ENCODE measurements around the gene SACM1L.
A peak's percentile ranks its signal among the peaks of the same experiment; 100 is the strongest.

SACM1L gene

GRCh38 chr3:45660567-45660901 lies 28.7 kb upstream of the SACM1L start:
- H3K56ac ChIP-seq (ENCODE audit: low read length), result no peak overlapping the region
- H2BK5ac ChIP-seq (ENCODE audit: low read length), result no peak overlapping the region
- no peak overlapping the region for H3K4ac ChIP-seq (ENCODE audit: low read depth, low read length)
- H3K79me2 ChIP-seq (ENCODE audit: control insufficient read depth, insufficient read depth, low read length), result no peaks in the 10 kb centered on the region
- no peak overlapping the region for H4K5ac ChIP-seq (ENCODE audit: low read length)
- H3K9ac ChIP-seq (ENCODE audit: low read length), result no peak overlapping the region
- no peak overlapping the region for H3K18ac ChIP-seq (ENCODE audit: low read length)
- no peaks in the 10 kb centered on the region for H3K4me1 ChIP-seq (ENCODE audit: control insufficient read depth, low read depth, low read length)
- H4K8ac ChIP-seq (ENCODE audit: low read depth, low read length), result no peak overlapping the region
- no peak overlapping the region for H3K4me2 ChIP-seq (ENCODE audit: low read length)
- no peak overlapping the region for H2BK120ac ChIP-seq (ENCODE audit: low read depth, low read length)
- H2BK15ac ChIP-seq (replicated peaks; ENCODE audit: low read depth), result no peak overlapping the region
- no peak for DNase-seq
- H2AK5ac ChIP-seq (ENCODE audit: low read length), result no peak overlapping the region
- no peaks in the 10 kb centered on the region for H3K27me3 ChIP-seq (ENCODE audit: insufficient read depth, low read length, poor library complexity)
- H3K23ac ChIP-seq (ENCODE audit: low read length), result no peak overlapping the region
- WGBS (ENCODE audit: extremely low coverage, insufficient coverage, low lambda C conversion rate), result no CpG with 5 or more reads among the region's 11 CpGs
- H3K27ac ChIP-seq (ENCODE audit: low read depth, low read length), result no peak overlapping the region
- peaks cover 2% of the 10 kb centered on the region for H3K79me1 ChIP-seq (ENCODE audit: low read length)
- no peaks in the 10 kb centered on the region for H3K36me3 ChIP-seq (ENCODE audit: control insufficient read depth, insufficient read depth, low read length)
- H3K4me3 ChIP-seq (ENCODE audit: low read length), result no peak overlapping the region

- H2BK15ac ChIP-seq (replicated peaks; ENCODE audit: low read depth), result no peak overlapping the region
- no peaks in the 10 kb centered on the region for H3K36me3 ChIP-seq (ENCODE audit: control insufficient read depth, insufficient read depth, low read length)
- no peak overlapping the region for H3K18ac ChIP-seq (ENCODE audit: low read length)
- H2BK120ac ChIP-seq (ENCODE audit: low read depth, low read length), result no peak overlapping the region
- H2AK5ac ChIP-seq (ENCODE audit: low read length), result no peak overlapping the region
- no peak overlapping the region for H3K56ac ChIP-seq (ENCODE audit: low read length)
- H3K79me2 ChIP-seq (ENCODE audit: control insufficient read depth, insufficient read depth, low read length), result no peaks in the 10 kb centered on the region
- WGBS (ENCODE audit: extremely low coverage, insufficient coverage, low lambda C conversion rate), result no CpG with 5 or more reads among the region's 10 CpGs
- H3K4me1 ChIP-seq (ENCODE audit: control insufficient read depth, low read depth, low read length), result no peaks in the 10 kb centered on the region
- no peak overlapping the region for H3K9ac ChIP-seq (ENCODE audit: low read length)
- H3K27ac ChIP-seq (ENCODE audit: low read depth, low read length), result no peak overlapping the region
- H3K4me2 ChIP-seq (ENCODE audit: low read length), result no peak overlapping the region
- no peak overlapping the region for H4K8ac ChIP-seq (ENCODE audit: low read depth, low read length)
- no peak overlapping the region for H3K23ac ChIP-seq (ENCODE audit: low read length)
- no peak overlapping the region for H3K4ac ChIP-seq (ENCODE audit: low read depth, low read length)
- no peak overlapping the region for H2BK5ac ChIP-seq (ENCODE audit: low read length)
- H3K4me3 ChIP-seq (ENCODE audit: low read length), result no peak overlapping the region
- no peaks in the 10 kb centered on the region for H3K27me3 ChIP-seq (ENCODE audit: insufficient read depth, low read length, poor library complexity)
- no peak for DNase-seq
- no peak overlapping the region for H4K5ac ChIP-seq (ENCODE audit: low read length)
- H3K79me1 ChIP-seq (ENCODE audit: low read length), result peaks cover 2% of the 10 kb centered on the region
These were observed 24.6 kb upstream of the SACM1L start for GRCh38 chr3:45664578-45664977.

- Histone ChIP-seq H2AK5ac (ENCODE audit: low read length) (no peak overlapping the region), H3K56ac (ENCODE audit: low read length) (no peak overlapping the region), H3K27ac (ENCODE audit: low read depth, low read length) (no peak overlapping the region), H2BK120ac (ENCODE audit: low read depth, low read length) (no peak overlapping the region), H4K8ac (ENCODE audit: low read depth, low read length) (no peak overlapping the region), H3K4me2 (ENCODE audit: low read length) (no peak overlapping the region), H3K18ac (ENCODE audit: low read length) (no peak overlapping the region), H3K4me1 (ENCODE audit: control insufficient read depth, low read depth, low read length) (no peaks in the 10 kb centered on the region), H3K79me2 (ENCODE audit: control insufficient read depth, insufficient read depth, low read length) (no peaks in the 10 kb centered on the region), H3K79me1 (ENCODE audit: low read length) (peaks cover 2% of the 10 kb centered on the region), H3K4me3 (ENCODE audit: low read length) (no peak overlapping the region), H2BK5ac (ENCODE audit: low read length) (no peak overlapping the region), H3K36me3 (ENCODE audit: control insufficient read depth, insufficient read depth, low read length) (no peaks in the 10 kb centered on the region), H3K27me3 (ENCODE audit: insufficient read depth, low read length, poor library complexity) (no peaks in the 10 kb centered on the region), H4K5ac (ENCODE audit: low read length) (no peak overlapping the region), H3K9ac (ENCODE audit: low read length) (no peak overlapping the region), H2BK15ac (replicated peaks; ENCODE audit: low read depth) (no peak overlapping the region), H3K4ac (ENCODE audit: low read depth, low read length) (no peak overlapping the region), H3K23ac (ENCODE audit: low read length) (no peak overlapping the region)
- WGBS (ENCODE audit: extremely low coverage, insufficient coverage, low lambda C conversion rate), result no CpG with 5 or more reads among the region's 9 CpGs
- peak; percentile 81 for DNase-seq
These were observed 24.1 kb upstream of the SACM1L start for GRCh38 chr3:45665101-45665572.

- Histone ChIP-seq H4K8ac (ENCODE audit: low read depth, low read length) (no peak overlapping the region), H3K56ac (ENCODE audit: low read length) (no peak overlapping the region), H3K4me1 (ENCODE audit: control insufficient read depth, low read depth, low read length) (no peaks in the 10 kb centered on the region), H3K79me1 (ENCODE audit: low read length) (peaks cover 2% of the 10 kb centered on the region), H2BK15ac (replicated peaks; ENCODE audit: low read depth) (no peak overlapping the region), H3K9ac (ENCODE audit: low read length) (no peak overlapping the region), H3K36me3 (ENCODE audit: control insufficient read depth, insufficient read depth, low read length) (no peaks in the 10 kb centered on the region), H3K4me2 (ENCODE audit: low read length) (no peak overlapping the region), H4K5ac (ENCODE audit: low read length) (no peak overlapping the region), H3K18ac (ENCODE audit: low read length) (no peak overlapping the region), H2BK5ac (ENCODE audit: low read length) (no peak overlapping the region), H3K4me3 (ENCODE audit: low read length) (no peak overlapping the region), H3K79me2 (ENCODE audit: control insufficient read depth, insufficient read depth, low read length) (no peaks in the 10 kb centered on the region), H3K27me3 (ENCODE audit: insufficient read depth, low read length, poor library complexity) (no peaks in the 10 kb centered on the region), H2AK5ac (ENCODE audit: low read length) (no peak overlapping the region), H3K27ac (ENCODE audit: low read depth, low read length) (no peak overlapping the region), H3K23ac (ENCODE audit: low read length) (no peak overlapping the region), H2BK120ac (ENCODE audit: low read depth, low read length) (no peak overlapping the region), H3K4ac (ENCODE audit: low read depth, low read length) (no peak overlapping the region)
- WGBS (ENCODE audit: extremely low coverage, insufficient coverage, low lambda C conversion rate), result no CpG with 5 or more reads among the region's 8 CpGs
- DNase-seq, result no peak
These were observed 22.3 kb upstream of the SACM1L start for GRCh38 chr3:45666757-45667431.

- no peak for DNase-seq
- no peak overlapping the region for H2BK5ac ChIP-seq (ENCODE audit: low read length)
- no peak overlapping the region for H4K8ac ChIP-seq (ENCODE audit: low read depth, low read length)
- H3K4ac ChIP-seq (ENCODE audit: low read depth, low read length), result no peak overlapping the region
- no peak overlapping the region for H2BK120ac ChIP-seq (ENCODE audit: low read depth, low read length)
- H3K56ac ChIP-seq (ENCODE audit: low read length), result no peak overlapping the region
- H3K4me1 ChIP-seq (ENCODE audit: control insufficient read depth, low read depth, low read length), result no peaks in the 10 kb centered on the region
- H3K79me1 ChIP-seq (ENCODE audit: low read length), result peaks cover 2% of the 10 kb centered on the region
- no peak overlapping the region for H2AK5ac ChIP-seq (ENCODE audit: low read length)
- H4K5ac ChIP-seq (ENCODE audit: low read length), result no peak overlapping the region
- no peak overlapping the region for H3K4me3 ChIP-seq (ENCODE audit: low read length)
- H3K27ac ChIP-seq (ENCODE audit: low read depth, low read length), result no peak overlapping the region
- H3K79me2 ChIP-seq (ENCODE audit: control insufficient read depth, insufficient read depth, low read length), result no peaks in the 10 kb centered on the region
- no peak overlapping the region for H3K9ac ChIP-seq (ENCODE audit: low read length)
- H3K36me3 ChIP-seq (ENCODE audit: control insufficient read depth, insufficient read depth, low read length), result no peaks in the 10 kb centered on the region
- no CpG with 5 or more reads among the region's 1 CpG for WGBS (ENCODE audit: extremely low coverage, insufficient coverage, low lambda C conversion rate)
- H2BK15ac ChIP-seq (replicated peaks; ENCODE audit: low read depth), result no peak overlapping the region
- H3K4me2 ChIP-seq (ENCODE audit: low read length), result no peak overlapping the region
- H3K23ac ChIP-seq (ENCODE audit: low read length), result no peak overlapping the region
- H3K18ac ChIP-seq (ENCODE audit: low read length), result no peak overlapping the region
- no peaks in the 10 kb centered on the region for H3K27me3 ChIP-seq (ENCODE audit: insufficient read depth, low read length, poor library complexity)
These were observed 21.6 kb upstream of the SACM1L start for GRCh38 chr3:45667569-45667934.

- Histone ChIP-seq H3K79me1 (ENCODE audit: low read length) (no peaks in the 10 kb centered on the region), H3K56ac (ENCODE audit: low read length) (no peak overlapping the region), H2BK15ac (replicated peaks; ENCODE audit: low read depth) (no peak overlapping the region), H3K4ac (ENCODE audit: low read depth, low read length) (no peak overlapping the region), H3K79me2 (ENCODE audit: control insufficient read depth, insufficient read depth, low read length) (no peaks in the 10 kb centered on the region), H3K36me3 (ENCODE audit: control insufficient read depth, insufficient read depth, low read length) (no peaks in the 10 kb centered on the region), H3K27ac (ENCODE audit: low read depth, low read length) (no peak overlapping the region), H3K4me1 (ENCODE audit: control insufficient read depth, low read depth, low read length) (peaks cover 4% of the 10 kb centered on the region), H3K9ac (ENCODE audit: low read length) (no peak overlapping the region), H2BK120ac (ENCODE audit: low read depth, low read length) (no peak overlapping the region), H4K5ac (ENCODE audit: low read length) (no peak overlapping the region), H2BK5ac (ENCODE audit: low read length) (no peak overlapping the region), H3K18ac (ENCODE audit: low read length) (no peak overlapping the region), H3K27me3 (ENCODE audit: insufficient read depth, low read length, poor library complexity) (no peaks in the 10 kb centered on the region), H4K8ac (ENCODE audit: low read depth, low read length) (no peak overlapping the region), H2AK5ac (ENCODE audit: low read length) (no peak overlapping the region), H3K23ac (ENCODE audit: low read length) (no peak overlapping the region), H3K4me2 (ENCODE audit: low read length) (no peak overlapping the region), H3K4me3 (ENCODE audit: low read length) (no peak overlapping the region)
- DNase-seq, result no peak
These were observed 18.8 kb upstream of the SACM1L start for GRCh38 chr3:45670436-45670835.

Measured in mesendoderm (in vitro differentiated cells).